ENCODE results near the gene TBX19.

TBX19 gene

DNA sequence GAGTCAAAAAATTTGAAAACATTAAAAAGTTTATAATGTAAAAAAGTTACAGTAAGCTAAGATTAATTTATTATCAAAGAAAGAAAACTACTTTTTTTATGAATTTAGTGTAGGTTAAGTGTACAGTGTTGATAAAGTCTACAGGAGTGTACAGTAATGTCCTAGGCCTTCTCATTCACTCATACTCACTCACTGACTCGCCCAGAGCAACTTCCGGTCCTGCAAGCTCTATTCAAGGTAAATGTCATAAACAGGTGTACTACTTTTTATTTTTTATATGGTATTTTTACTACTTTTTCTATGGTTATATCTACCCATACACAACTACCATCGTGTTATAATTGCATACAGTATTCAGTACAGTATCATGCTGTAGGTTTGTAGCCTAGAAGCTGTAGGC lies 49.6 kb downstream of the TBX19 start:
- no peak overlapping the region for H2AFZ ChIP-seq (ENCODE audit: low read depth)
- no peaks in the 10 kb centered on the region; the same call in 1 of the 2 replicates for H3K36me3 ChIP-seq (ENCODE audit: insufficient read depth)
- H3K4me2 ChIP-seq, result no peak overlapping the region
- H3K4me1 ChIP-seq (ENCODE audit: low read depth, poor library complexity, severe bottlenecking), result peaks cover 20% of the 10 kb centered on the region
- no peaks in the 10 kb centered on the region for H4K20me1 ChIP-seq (ENCODE audit: insufficient read depth)
- TF ChIP-seq, protein P1, sequence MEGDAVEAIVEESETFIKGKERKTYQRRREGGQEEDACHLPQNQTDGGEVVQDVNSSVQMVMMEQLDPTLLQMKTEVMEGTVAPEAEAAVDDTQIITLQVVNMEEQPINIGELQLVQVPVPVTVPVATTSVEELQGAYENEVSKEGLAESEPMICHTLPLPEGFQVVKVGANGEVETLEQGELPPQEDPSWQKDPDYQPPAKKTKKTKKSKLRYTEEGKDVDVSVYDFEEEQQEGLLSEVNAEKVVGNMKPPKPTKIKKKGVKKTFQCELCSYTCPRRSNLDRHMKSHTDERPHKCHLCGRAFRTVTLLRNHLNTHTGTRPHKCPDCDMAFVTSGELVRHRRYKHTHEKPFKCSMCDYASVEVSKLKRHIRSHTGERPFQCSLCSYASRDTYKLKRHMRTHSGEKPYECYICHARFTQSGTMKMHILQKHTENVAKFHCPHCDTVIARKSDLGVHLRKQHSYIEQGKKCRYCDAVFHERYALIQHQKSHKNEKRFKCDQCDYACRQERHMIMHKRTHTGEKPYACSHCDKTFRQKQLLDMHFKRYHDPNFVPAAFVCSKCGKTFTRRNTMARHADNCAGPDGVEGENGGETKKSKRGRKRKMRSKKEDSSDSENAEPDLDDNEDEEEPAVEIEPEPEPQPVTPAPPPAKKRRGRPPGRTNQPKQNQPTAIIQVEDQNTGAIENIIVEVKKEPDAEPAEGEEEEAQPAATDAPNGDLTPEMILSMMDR (conservative IDR thresholded peaks at IDR 0.05; ENCODE audit: low read depth, low read length), result no peak
- no peaks in the 10 kb centered on the region for H3K27me3 ChIP-seq (ENCODE audit: insufficient read depth, low read depth)
- no peak overlapping the region for H3K4me3 ChIP-seq (IDR thresholded peaks at IDR 0.05; ENCODE audit: insufficient read depth, low read depth, low read length)
- H3K9ac ChIP-seq, result no peak overlapping the region
- no peak overlapping the region for H3K27ac ChIP-seq
- H3K79me2 ChIP-seq (ENCODE audit: insufficient read depth, low read depth), result no peaks in the 10 kb centered on the region

DNA sequence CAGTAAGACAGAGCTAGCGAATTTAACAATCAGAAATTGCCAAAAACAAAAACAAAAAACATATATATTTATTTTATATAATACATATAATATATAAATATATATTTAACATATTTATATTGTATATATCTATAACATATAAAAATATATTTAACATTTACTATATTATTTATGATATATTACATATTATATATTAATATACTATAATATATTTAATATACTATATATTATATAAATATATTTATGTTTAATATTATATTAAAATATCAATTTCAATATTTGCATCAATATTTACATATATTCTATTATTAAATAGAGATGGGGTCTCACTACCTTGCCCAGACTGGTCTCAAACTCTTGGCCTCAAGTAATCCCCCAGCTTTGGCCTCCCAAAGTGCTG lies 50.9 kb downstream of the TBX19 start:
- H3K4me1 ChIP-seq (ENCODE audit: low read depth, poor library complexity, severe bottlenecking), result peaks cover 27% of the 10 kb centered on the region
- H3K36me3 ChIP-seq (ENCODE audit: insufficient read depth), result no peaks in the 10 kb centered on the region; the same call in 1 of the 2 replicates
- no peak overlapping the region for H3K27ac ChIP-seq
- H3K9ac ChIP-seq, result no peak overlapping the region
- H3K79me2 ChIP-seq (ENCODE audit: insufficient read depth, low read depth), result no peaks in the 10 kb centered on the region
- no peak overlapping the region for H2AFZ ChIP-seq (ENCODE audit: low read depth)
- TF ChIP-seq, protein P1 (conservative IDR thresholded peaks at IDR 0.05; ENCODE audit: low read depth, low read length), result no peak
- no peak overlapping the region for H3K4me2 ChIP-seq
- H3K4me3 ChIP-seq (IDR thresholded peaks at IDR 0.05; ENCODE audit: insufficient read depth, low read depth, low read length), result no peak overlapping the region
- no peaks in the 10 kb centered on the region for H3K27me3 ChIP-seq (ENCODE audit: insufficient read depth, low read depth)
- H4K20me1 ChIP-seq (ENCODE audit: insufficient read depth), result no peaks in the 10 kb centered on the region

DNA sequence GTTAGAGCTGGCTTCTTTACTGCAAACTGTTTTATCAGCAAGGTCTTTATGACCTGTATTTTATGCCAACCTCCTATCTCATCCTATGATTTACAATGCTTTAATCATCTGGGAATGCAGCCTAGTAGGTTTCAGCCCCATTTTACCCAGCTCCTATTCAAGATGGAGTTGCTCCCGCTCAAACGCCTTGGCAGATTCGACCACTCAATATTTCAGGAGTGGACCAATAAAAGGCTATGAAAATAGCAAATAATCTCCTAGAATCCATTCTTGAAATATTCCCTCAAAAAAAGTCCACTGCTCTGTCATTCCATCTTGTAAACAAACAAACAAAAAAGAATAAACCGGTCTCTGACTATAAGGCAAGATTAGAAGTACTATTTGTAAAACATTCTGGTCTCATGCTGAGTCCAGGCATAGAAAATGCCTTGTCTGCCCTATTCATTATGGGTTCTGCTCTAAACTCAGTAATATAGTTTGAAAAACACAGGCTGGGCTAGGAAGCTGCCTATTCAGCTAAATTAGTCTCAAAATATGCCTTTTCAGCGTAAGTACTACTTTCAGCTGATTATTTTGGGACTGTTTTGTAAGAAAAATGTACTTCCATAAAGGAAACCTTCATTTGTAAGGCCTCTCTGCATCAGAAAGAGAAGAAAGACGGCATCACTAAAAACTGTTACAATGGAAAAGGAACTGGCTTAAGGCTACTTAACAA lies 53.0 kb downstream of the TBX19 start:
- Histone ChIP-seq H3K4me3 (IDR thresholded peaks at IDR 0.05; ENCODE audit: insufficient read depth, low read depth, low read length) (no peak overlapping the region), H4K20me1 (ENCODE audit: insufficient read depth) (no peaks in the 10 kb centered on the region), H3K4me2 (peak overlapping the region; percentile 33), H2AFZ (ENCODE audit: low read depth) (no peak overlapping the region), H3K79me2 (ENCODE audit: insufficient read depth, low read depth) (no peaks in the 10 kb centered on the region), H3K36me3 (ENCODE audit: insufficient read depth) (no peaks in the 10 kb centered on the region; the same call in 1 of the 2 replicates), H3K27ac (no peak overlapping the region), H3K27me3 (ENCODE audit: insufficient read depth, low read depth) (no peaks in the 10 kb centered on the region), H3K9ac (no peak overlapping the region), H3K4me1 (ENCODE audit: low read depth, poor library complexity, severe bottlenecking) (peaks cover 27% of the 10 kb centered on the region)
- TF ChIP-seq, protein P1 (conservative IDR thresholded peaks at IDR 0.05; ENCODE audit: low read depth, low read length), result no peak

DNA sequence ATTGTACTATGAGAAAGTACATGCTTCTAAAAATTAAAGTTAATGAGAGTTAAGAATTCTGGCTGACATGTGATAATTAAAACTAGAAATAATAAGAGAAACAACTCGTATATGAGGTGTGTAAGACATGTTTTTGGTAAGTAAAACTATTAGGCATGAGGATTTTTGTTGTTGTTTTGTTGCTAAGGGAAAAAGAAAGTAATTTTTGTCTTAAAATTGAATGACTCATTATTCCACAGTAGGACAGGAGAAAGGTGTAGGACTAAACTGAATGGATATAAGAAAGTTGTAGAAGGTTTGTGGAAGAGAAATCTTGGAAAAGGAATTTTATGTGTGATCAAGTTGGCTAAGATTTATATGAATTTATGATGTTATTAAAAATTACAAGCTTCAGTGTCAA lies 54.8 kb downstream of the TBX19 start:
- Histone ChIP-seq H3K79me2 (ENCODE audit: insufficient read depth, low read depth) (no peaks in the 10 kb centered on the region), H3K27ac (no peak overlapping the region), H3K4me1 (ENCODE audit: low read depth, poor library complexity, severe bottlenecking) (peaks cover 45% of the 10 kb centered on the region), H3K4me2 (no peak overlapping the region), H3K36me3 (ENCODE audit: insufficient read depth) (no peaks in the 10 kb centered on the region; the same call in 1 of the 2 replicates), H2AFZ (ENCODE audit: low read depth) (no peak overlapping the region), H3K27me3 (ENCODE audit: insufficient read depth, low read depth) (no peaks in the 10 kb centered on the region), H3K4me3 (IDR thresholded peaks at IDR 0.05; ENCODE audit: insufficient read depth, low read depth, low read length) (no peak overlapping the region), H4K20me1 (ENCODE audit: insufficient read depth) (no peaks in the 10 kb centered on the region), H3K9ac (no peak overlapping the region)
- TF ChIP-seq, protein P1 (conservative IDR thresholded peaks at IDR 0.05; ENCODE audit: low read depth, low read length), result no peak

All from KMS-11 (cell line).